Right lobe of liver (tissue), 6 donors: ENCODE data around the gene TSPAN12. TPM values are rescaled to one million over a fixed set of nuclear protein-coding genes. Genes with fewer than 3 reads are reported as not detected.

ENCODE experiments used
- ATAC-seq, 4 donors: fragments of 200-7000 bp; cut with Tn5 transposase; one replicate each; pipeline ENCODE4 v1.9.1; 2020; ENCODE audit warnings: mild to moderate bottlenecking in 4 of 4, moderate library complexity in 4 of 4
- DNase-seq, 3 donors: peaks; one replicate each; pipeline ENCODE4 v3.0.0-alpha.2; 2020
- H3K27ac ChIP-seq, 3 donors: fragments of 200-600 bp; one replicate each; pipeline ENCODE4 v1.8.0; 2022
- H3K27me3 ChIP-seq, 2 donors: fragments of 200-600 bp; one replicate each; pipeline ENCODE4 v1.8.0; 2022
- H3K36me3 ChIP-seq, 4 donors: fragments of 200-600 bp; sonication (generic) in 1 of 4; one replicate each; pipeline versions ENCODE4 v1.5.1 to v1.8.0; 2017 to 2022; ENCODE audit warnings: control low read depth in 1 of 4
- H3K4me1 ChIP-seq, 4 donors: fragments of 200-600 bp; sonication (generic) in 1 of 4; one replicate each; pipeline versions ENCODE4 v1.5.1 to v1.8.0; 2017 to 2022; ENCODE audit warnings: control low read depth in 1 of 4
- H3K4me3 ChIP-seq, 3 donors: fragments of 200-600 bp; one replicate each; pipeline ENCODE4 v1.8.0; 2022
- H3K9me3 ChIP-seq, 4 donors: fragments of 200-600 bp; sonication (generic) in 1 of 4; one replicate each; pipeline versions ENCODE4 v1.5.1 to v1.8.0; 2017 to 2022; ENCODE audit warnings: control low read depth in 1 of 4
- CTCF ChIP-seq, 4 donors: fragments of 200-600 bp in 3 of 4; fragments of 450-650 bp in 1 of 4; IDR thresholded peaks; one replicate each; pipeline versions ENCODE4 v1.5.1 to v1.8.0; 2016 to 2022; ENCODE audit warnings: antibody characterized with exemption in 4 of 4, mild to moderate bottlenecking in 2 of 4
- POLR2A ChIP-seq: fragments of 450-650 bp; IDR thresholded peaks from one replicate; pipeline ENCODE4 v1.6.1; 2017; ENCODE audit warnings: antibody characterized with exemption, mild to moderate bottlenecking
- WGBS: methylation state at CpG from one replicate; pipeline ENCODE4 v1.1.6; 2018; ENCODE audit warnings: low coverage, low lambda C conversion rate; ENCODE audit not compliant: insufficient coverage; ENCODE audit errors: missing lambda C conversion rate; 5-methylcytosine and 5-hydroxymethylcytosine counted together
- intact Hi-C, 2 donors: fragments of 100-400 bp; cut with DNase I; formaldehyde crosslinking; loops; one replicate each; pipeline versions ENCODE4 v1.11.2 to v1.14.1; 2022
- total RNA-seq, 6 experiments: library from RNA; depleted of rRNA in 2 of 6; stranded (reverse); fragments of >200 nt in 2 of 6; fragmentation: NEBNext Ultra II Directional in 3 of 6; extraction: Animal tissue kit (Norgen Biotek cat#: 25700) in 3 of 6; gene quantifications; one replicate each; pipeline versions ENCODE4 v1.1.0 to v1.2.4, GENCODE V29; 2016 to 2023
- donor health status: DM: no; HTN: yes; CAD: no.
- donor health status: DM: no; HTN: no; CAD: no.
- donor health status: DM: no; HTN: no; CAD: no.
- donor health status: DM: no; HTN: yes; CAD: no.
- donor health status: DM: no; HTN: yes; CAD: no.

Gene TSPAN12
- total RNA-seq, 6 experiments from 2014 or later = 10.7 to 14.4 (median 12.6) TPM

- no peak overlapping the region for H3K4me3 ChIP-seq
- H3K27me3 ChIP-seq = no peaks in the 10 kb centered on the region
- H3K36me3 ChIP-seq = no peaks in the 10 kb centered on the region
- TF ChIP-seq CTCF (IDR thresholded peaks at IDR 0.05) (no peak), POLR2A (no peak)
- intact Hi-C loops = no loop called here
- ATAC-seq (no peak), DNase-seq (no peak)
- peak overlapping the region in 1 of 3 donors; percentile 8 for H3K27ac ChIP-seq
- 57% methylated on average over 1 of the region's 1 CpG for WGBS
- no peaks in the 10 kb centered on the region for H3K9me3 ChIP-seq
- H3K4me1 ChIP-seq = no peaks in the 10 kb centered on the region
Measured at GRCh38 chr7:120806669-120807068, 51.3 kb downstream of the TSPAN12 start.

DNA sequence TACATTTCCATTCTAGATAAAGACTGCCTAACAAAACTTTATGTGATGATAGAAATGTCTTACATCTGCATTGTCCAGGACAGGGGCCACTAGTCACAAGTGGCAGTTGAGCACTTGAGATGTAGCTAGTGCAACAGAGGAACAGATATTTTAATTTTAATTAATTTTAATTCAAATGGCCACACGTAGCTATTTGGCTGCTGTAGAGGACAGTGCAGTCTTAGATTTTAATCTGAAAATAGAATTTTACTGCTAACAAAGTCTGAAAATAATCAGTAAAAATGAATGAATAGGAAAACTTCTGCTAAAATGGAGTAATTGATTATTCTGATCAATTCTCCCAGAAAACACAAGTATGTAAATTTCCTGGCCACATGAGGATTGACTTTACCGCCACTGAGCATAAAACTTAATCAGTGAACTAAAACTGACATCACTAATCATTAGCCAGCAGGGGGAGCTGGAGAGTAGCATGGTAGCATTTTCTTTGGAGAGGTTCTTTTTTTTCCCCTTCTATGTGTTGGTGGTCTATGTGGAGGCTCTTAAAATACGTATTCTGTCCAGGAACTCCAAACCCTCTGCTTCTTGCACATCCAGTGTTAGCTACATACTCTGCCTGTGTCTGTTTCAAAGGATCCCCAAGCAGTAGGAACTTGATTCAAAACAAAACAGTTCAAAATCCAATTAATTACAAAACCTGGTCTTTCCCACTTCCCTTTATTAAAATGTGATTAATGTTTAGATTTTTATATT is 52.1 kb downstream of the TSPAN12 start:
- Histone ChIP-seq H3K36me3 (no peaks in the 10 kb centered on the region), H3K4me3 (no peak overlapping the region), H3K9me3 (no peaks in the 10 kb centered on the region), H3K27ac (no peak overlapping the region), H3K27me3 (no peaks in the 10 kb centered on the region), H3K4me1 (no peaks in the 10 kb centered on the region)
- peak; percentile 83 to 91 (median 86) for ATAC-seq
- intact Hi-C loops = no loop called here
- TF ChIP-seq CTCF (IDR thresholded peaks at IDR 0.05) (peak; percentile 82 to 89 (median 84)), POLR2A (no peak)
- 20% methylated on average over 3 of the region's 3 CpGs for WGBS
- peak in 2 of 3 donors; percentile 19 to 62 for DNase-seq

DNA sequence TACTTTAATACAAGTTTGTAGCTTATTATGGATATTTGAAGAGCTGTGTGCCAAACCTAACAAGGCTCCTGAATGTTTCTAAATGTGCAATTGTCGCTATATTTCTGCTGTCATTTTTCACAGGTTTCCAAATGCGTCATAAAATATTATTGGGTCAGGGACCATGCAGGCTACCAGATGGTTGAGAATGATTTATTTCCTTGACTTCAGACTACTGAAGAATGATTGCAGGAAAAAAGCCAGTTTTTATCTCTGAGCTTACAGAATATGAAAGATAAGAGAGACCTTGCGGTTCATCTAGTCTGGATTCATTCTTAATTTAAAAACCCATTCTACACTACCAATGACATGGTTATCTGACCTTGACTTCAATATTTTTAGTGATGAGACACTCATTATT is 55.2 kb downstream of the TSPAN12 start:
- no peak overlapping the region for H3K27ac ChIP-seq
- H3K36me3 ChIP-seq = no peaks in the 10 kb centered on the region
- intact Hi-C loops = no loop called here
- no peaks in the 10 kb centered on the region for H3K4me1 ChIP-seq
- no peak for DNase-seq
- TF ChIP-seq CTCF (IDR thresholded peaks at IDR 0.05) = no peak
- TF ChIP-seq POLR2A = no peak
- H3K4me3 ChIP-seq = no peak overlapping the region
- ATAC-seq = peak in 2 of 4 donors; percentile 27 to 47
- WGBS = 69% methylated on average over 3 of the region's 3 CpGs
- H3K9me3 ChIP-seq = no peaks in the 10 kb centered on the region
- no peaks in the 10 kb centered on the region for H3K27me3 ChIP-seq

DNA sequence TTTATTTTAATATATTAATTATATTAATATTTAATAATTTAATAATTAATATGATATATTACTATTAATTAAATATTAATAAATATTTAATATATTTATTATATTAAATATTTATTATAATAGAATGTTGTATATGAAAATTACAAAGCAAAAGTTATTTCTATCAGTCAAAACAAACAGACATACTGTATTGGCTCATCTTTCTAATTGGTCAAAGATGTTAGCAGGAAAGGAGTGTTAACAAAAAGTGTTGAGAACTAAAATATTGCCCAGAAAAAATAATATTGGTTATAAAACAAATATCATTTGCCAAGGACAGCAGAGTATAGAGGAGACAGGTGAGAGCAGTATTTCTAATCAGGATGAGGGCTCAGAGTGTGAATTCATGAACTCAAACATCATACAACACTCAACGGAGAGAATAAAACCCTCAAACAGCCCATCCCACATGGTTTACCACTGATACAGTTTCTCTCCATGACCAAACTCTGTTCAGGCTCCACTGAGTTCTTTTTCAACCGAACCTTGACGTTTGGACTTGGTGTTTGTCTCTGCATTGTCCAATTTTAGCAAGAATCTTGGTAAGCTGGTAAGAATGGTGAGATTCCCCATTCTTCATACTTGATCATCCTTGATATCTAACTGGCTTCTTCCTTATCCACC is 58.0 kb downstream of the TSPAN12 start:
- DNase-seq = no peak
- no peaks in the 10 kb centered on the region for H3K9me3 ChIP-seq
- TF ChIP-seq CTCF (IDR thresholded peaks at IDR 0.05) = no peak
- no peak for TF ChIP-seq POLR2A
- 88% methylated on average over 3 of the region's 3 CpGs for WGBS
- no peaks in the 10 kb centered on the region for H3K4me1 ChIP-seq
- no peak overlapping the region for H3K4me3 ChIP-seq
- no peaks in the 10 kb centered on the region for H3K36me3 ChIP-seq
- H3K27me3 ChIP-seq = no peaks in the 10 kb centered on the region
- intact Hi-C loops = no loop called here
- no peak for ATAC-seq
- H3K27ac ChIP-seq = no peak overlapping the region
